ENCODE measurements around the gene SPATA31E1. TPM values are rescaled to one million over a fixed set of nuclear protein-coding genes. Genes with fewer than 3 reads are reported as not detected.
"Not testable (repeated sequence)": the region's sequence is repeated elsewhere in the genome, so short reads cannot be mapped to it uniquely, and the experiment has no call there.

The SPATA31E1 gene
- total and polyA plus RNA-seq, 2 donors (not counting 1 experiment from before 2014, with no cell fraction given) = not detected

DNA sequence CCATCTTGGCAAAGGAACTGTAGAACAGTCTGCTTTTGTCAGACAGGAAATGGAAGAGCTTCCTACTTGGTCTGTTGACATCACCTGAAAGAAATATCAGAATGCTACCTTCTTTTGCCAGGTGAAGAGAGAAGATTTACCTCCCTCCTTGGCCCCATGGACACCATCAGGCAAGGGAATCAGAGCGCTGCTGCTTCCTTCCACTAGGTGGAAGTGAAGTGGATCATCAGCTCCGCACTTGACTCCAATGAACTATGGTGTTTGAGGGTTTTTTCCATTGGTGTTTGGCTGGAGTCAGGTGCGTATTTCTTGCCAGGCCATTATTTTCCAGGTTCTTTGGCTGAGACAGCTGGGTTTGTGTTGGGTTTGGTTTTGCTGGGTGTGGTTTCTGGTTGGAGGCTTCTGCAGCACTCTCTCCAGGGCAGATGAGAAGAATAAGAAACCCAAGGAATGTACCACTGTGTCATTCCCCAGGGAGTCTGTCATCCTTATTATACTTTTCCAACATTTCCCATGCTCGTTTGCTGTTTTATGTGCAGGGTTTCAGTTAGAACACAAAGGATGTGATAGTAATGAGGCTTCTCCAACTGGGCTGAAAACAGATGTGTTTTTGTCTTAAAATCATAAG, 12.4 kb downstream of the SPATA31E1 start:
- TF ChIP-seq, protein P1, sequence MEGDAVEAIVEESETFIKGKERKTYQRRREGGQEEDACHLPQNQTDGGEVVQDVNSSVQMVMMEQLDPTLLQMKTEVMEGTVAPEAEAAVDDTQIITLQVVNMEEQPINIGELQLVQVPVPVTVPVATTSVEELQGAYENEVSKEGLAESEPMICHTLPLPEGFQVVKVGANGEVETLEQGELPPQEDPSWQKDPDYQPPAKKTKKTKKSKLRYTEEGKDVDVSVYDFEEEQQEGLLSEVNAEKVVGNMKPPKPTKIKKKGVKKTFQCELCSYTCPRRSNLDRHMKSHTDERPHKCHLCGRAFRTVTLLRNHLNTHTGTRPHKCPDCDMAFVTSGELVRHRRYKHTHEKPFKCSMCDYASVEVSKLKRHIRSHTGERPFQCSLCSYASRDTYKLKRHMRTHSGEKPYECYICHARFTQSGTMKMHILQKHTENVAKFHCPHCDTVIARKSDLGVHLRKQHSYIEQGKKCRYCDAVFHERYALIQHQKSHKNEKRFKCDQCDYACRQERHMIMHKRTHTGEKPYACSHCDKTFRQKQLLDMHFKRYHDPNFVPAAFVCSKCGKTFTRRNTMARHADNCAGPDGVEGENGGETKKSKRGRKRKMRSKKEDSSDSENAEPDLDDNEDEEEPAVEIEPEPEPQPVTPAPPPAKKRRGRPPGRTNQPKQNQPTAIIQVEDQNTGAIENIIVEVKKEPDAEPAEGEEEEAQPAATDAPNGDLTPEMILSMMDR (conservative IDR thresholded peaks at IDR 0.05 in 1 of 2, IDR thresholded peaks at IDR 0.05 in 1 of 2; ENCODE audit: low read depth in 1 of 2, low read length in 2 of 2) = no peak
- TF ChIP-seq EZH2 (IDR thresholded peaks at IDR 0.05; ENCODE audit: low read length, missing control alignments) = no peak

DNA sequence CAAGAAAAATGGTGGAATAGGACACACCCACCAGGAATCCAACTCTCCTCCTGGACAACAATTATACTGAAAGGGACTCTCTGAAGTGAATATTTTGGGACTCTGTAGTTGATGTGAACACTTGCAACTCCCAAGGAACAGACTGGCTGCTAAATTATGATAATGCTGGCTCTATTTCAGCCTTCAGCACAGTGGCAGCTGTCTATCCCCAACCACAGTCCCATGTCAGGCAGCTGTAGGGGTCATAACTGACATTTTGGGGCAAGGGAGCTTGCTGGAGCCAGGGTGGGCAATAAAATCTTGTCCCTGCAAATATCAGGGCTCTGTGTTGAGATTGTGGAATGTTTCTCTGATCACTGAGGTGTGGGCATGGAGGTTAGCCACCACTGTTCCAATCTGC, 14.2 kb downstream of the SPATA31E1 start:
- Histone ChIP-seq H3K9ac (ENCODE audit: insufficient read depth, low read length) (no peak overlapping the region), H3K4me2 (ENCODE audit: extremely low read depth, insufficient read depth, low read length) (no peak overlapping the region), H3K4me1 (ENCODE audit: control insufficient read depth, extremely low read depth, insufficient read depth, low read length) (no peaks in the 10 kb centered on the region), H3K36me3 (ENCODE audit: control insufficient read depth, insufficient read depth, low read length) (no peaks in the 10 kb centered on the region), H3K4me3 (replicated peaks in 1 of 4; ENCODE audit: control extremely low read depth in 1 of 4, insufficient read depth in 1 of 4, low read depth in 3 of 4, low read length in 4 of 4) (no peak overlapping the region), H3K9me3 (ENCODE audit: control insufficient read depth, insufficient read depth, low read depth, low read length) (no peaks in the 10 kb centered on the region), H2AFZ (ENCODE audit: low read length) (no peak overlapping the region), H3K79me2 (ENCODE audit: control insufficient read depth, insufficient read depth, low read length) (no peaks in the 10 kb centered on the region), H3K27ac (ENCODE audit: insufficient read depth, low read length) (no peak overlapping the region), H4K20me1 (ENCODE audit: control insufficient read depth, extremely low read depth, insufficient read depth, low read length) (no peaks in the 10 kb centered on the region), H3K27me3 (ENCODE audit: control insufficient read depth, insufficient read depth, low read length) (no peaks in the 10 kb centered on the region)
- TF ChIP-seq EZH2 (IDR thresholded peaks at IDR 0.05; ENCODE audit: low read length, missing control alignments) = no peak
- TF ChIP-seq, protein P1 (conservative IDR thresholded peaks at IDR 0.05 in 1 of 2, IDR thresholded peaks at IDR 0.05 in 1 of 2; ENCODE audit: low read depth in 1 of 2, low read length in 2 of 2) = no peak
- no peak for DNase-seq (ENCODE audit: low read depth in 2 of 2)

More for the DNA sequence above, 12.4 kb downstream of the SPATA31E1 start:
- Histone ChIP-seq H3K4me2 (ENCODE audit: extremely low read depth, insufficient read depth, low read length) (no peak overlapping the region), H3K79me2 (ENCODE audit: control insufficient read depth, insufficient read depth, low read length) (no peaks in the 10 kb centered on the region), H3K9me3 (ENCODE audit: control insufficient read depth, insufficient read depth, low read depth, low read length) (no peaks in the 10 kb centered on the region), H2AFZ (ENCODE audit: low read length) (no peak overlapping the region), H3K9ac (ENCODE audit: insufficient read depth, low read length) (no peak overlapping the region), H3K27me3 (ENCODE audit: control insufficient read depth, insufficient read depth, low read length) (no peaks in the 10 kb centered on the region), H3K4me3 (replicated peaks in 1 of 4; ENCODE audit: control extremely low read depth in 1 of 4, insufficient read depth in 1 of 4, low read depth in 3 of 4, low read length in 4 of 4) (no peak overlapping the region), H4K20me1 (ENCODE audit: control insufficient read depth, extremely low read depth, insufficient read depth, low read length) (no peaks in the 10 kb centered on the region), H3K4me1 (ENCODE audit: control insufficient read depth, extremely low read depth, insufficient read depth, low read length) (no peaks in the 10 kb centered on the region), H3K27ac (ENCODE audit: insufficient read depth, low read length) (no peak overlapping the region), H3K36me3 (ENCODE audit: control insufficient read depth, insufficient read depth, low read length) (no peaks in the 10 kb centered on the region)
- DNase-seq (ENCODE audit: low read depth in 2 of 2) = no peak

DNA sequence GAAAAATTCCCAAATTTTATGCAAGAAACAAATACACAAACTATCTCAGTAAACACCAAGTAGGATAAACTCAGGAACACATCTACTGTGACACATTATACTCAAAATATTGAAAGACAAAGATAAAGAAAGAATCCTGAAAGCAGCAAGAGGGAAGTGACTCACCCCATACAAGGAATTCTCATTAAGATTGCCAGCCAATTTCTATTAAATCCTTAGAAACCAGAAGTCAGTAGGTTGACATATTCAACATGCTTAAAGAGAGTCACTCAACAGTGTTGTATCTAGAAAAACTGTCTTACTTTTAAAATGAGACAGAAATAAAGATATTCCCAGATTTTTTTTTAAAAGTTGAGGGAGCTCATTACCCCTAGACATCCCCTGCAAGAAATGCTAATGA, 15.5 kb downstream of the SPATA31E1 start:
- no peak overlapping the region for H3K9ac ChIP-seq (ENCODE audit: insufficient read depth, low read length)
- no peak overlapping the region for H2AFZ ChIP-seq (ENCODE audit: low read length)
- H3K4me3 ChIP-seq (replicated peaks in 1 of 4; ENCODE audit: control extremely low read depth in 1 of 4, insufficient read depth in 1 of 4, low read depth in 3 of 4, low read length in 4 of 4) = no peak overlapping the region
- TF ChIP-seq EZH2 (IDR thresholded peaks at IDR 0.05; ENCODE audit: low read length, missing control alignments) = no peak
- TF ChIP-seq, protein P1 (conservative IDR thresholded peaks at IDR 0.05 in 1 of 2, IDR thresholded peaks at IDR 0.05 in 1 of 2; ENCODE audit: low read depth in 1 of 2, low read length in 2 of 2) = no peak
- H3K4me2 ChIP-seq (ENCODE audit: extremely low read depth, insufficient read depth, low read length) = no peak overlapping the region
- H4K20me1 ChIP-seq (ENCODE audit: control insufficient read depth, extremely low read depth, insufficient read depth, low read length) = no peaks in the 10 kb centered on the region
- H3K79me2 ChIP-seq (ENCODE audit: control insufficient read depth, insufficient read depth, low read length) = no peaks in the 10 kb centered on the region
- no peak overlapping the region for H3K27ac ChIP-seq (ENCODE audit: insufficient read depth, low read length)
- H3K4me1 ChIP-seq (ENCODE audit: control insufficient read depth, extremely low read depth, insufficient read depth, low read length) = no peaks in the 10 kb centered on the region
- H3K9me3 ChIP-seq (ENCODE audit: control insufficient read depth, insufficient read depth, low read depth, low read length) = no peaks in the 10 kb centered on the region
- H3K27me3 ChIP-seq (ENCODE audit: control insufficient read depth, insufficient read depth, low read length) = no peaks in the 10 kb centered on the region
- DNase-seq (ENCODE audit: low read depth in 2 of 2) = peak; percentile 15 to 67
- no peaks in the 10 kb centered on the region for H3K36me3 ChIP-seq (ENCODE audit: control insufficient read depth, insufficient read depth, low read length)

DNA sequence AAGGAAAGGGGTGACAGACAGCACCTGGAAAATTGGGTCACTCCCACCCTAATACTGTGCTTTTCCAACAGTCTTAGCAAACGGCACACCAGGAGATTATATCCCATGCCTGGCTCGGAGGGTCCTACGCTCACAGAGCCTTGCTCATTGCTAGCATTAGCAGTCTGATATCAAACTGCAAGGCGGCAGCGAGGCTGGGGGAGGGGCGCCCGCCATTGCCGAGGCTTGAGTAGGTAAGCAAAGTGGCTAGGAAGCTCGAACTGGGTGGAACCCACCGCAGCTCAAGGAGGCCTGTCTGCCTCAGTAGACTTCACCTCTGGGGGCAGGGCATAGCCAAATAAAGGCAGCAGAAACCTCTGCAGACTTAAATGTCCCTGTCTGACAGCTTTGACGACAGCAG, 19.7 kb downstream of the SPATA31E1 start:
- H3K27me3 ChIP-seq (ENCODE audit: control insufficient read depth, insufficient read depth, low read length); H3K79me2 ChIP-seq (ENCODE audit: control insufficient read depth, insufficient read depth, low read length); H3K4me1 ChIP-seq (ENCODE audit: control insufficient read depth, extremely low read depth, insufficient read depth, low read length); H3K36me3 ChIP-seq (ENCODE audit: control insufficient read depth, insufficient read depth, low read length); H4K20me1 ChIP-seq (ENCODE audit: control insufficient read depth, extremely low read depth, insufficient read depth, low read length); DNase-seq (ENCODE audit: low read depth in 2 of 2); H3K4me2 ChIP-seq (ENCODE audit: extremely low read depth, insufficient read depth, low read length); H2AFZ ChIP-seq (ENCODE audit: low read length); H3K4me3 ChIP-seq (replicated peaks in 1 of 4; ENCODE audit: control extremely low read depth in 1 of 4, insufficient read depth in 1 of 4, low read depth in 3 of 4, low read length in 4 of 4); H3K27ac ChIP-seq (ENCODE audit: insufficient read depth, low read length); H3K9ac ChIP-seq (ENCODE audit: insufficient read depth, low read length); H3K9me3 ChIP-seq (ENCODE audit: control insufficient read depth, insufficient read depth, low read depth, low read length): not testable (repeated sequence)

Measured in fibroblast of lung (primary cell).